Measurements from ENCODE around the gene MAP6D1. TPM values are rescaled to one million over a fixed set of nuclear protein-coding genes. Genes with fewer than 3 reads are reported as not detected.

Gene MAP6D1
- 1.7 and 6.8 TPM in 2 replicates for total RNA-seq (2014; rRNA removed; shearing (Covaris generic))

GRCh38 chr3:183825456-183826161 is at the start of gene MAP6D1:
MAP6D1 (minus strand) TSS chr3:183825577; CDS start chr3:183825547, 30 bp downstream.
- peak; percentile 77 for DNase-seq (ENCODE audit: low read depth)

- no peak for DNase-seq (ENCODE audit: low read depth)
Observed at GRCh38 chr3:183873914-183874313, 48.5 kb upstream of the MAP6D1 start.

- no peak for DNase-seq (ENCODE audit: low read depth)
Observed at GRCh38 chr3:183871541-183871940, 46.2 kb upstream of the MAP6D1 start.

GRCh38 chr3:183870563-183870962 is 45.2 kb upstream of the MAP6D1 start:
- no peak for DNase-seq (ENCODE audit: low read depth)

GRCh38 chr3:183868796-183869195 is 43.4 kb upstream of the MAP6D1 start:
- DNase-seq (ENCODE audit: low read depth) = no peak

GRCh38 chr3:183862610-183863009 is 37.2 kb upstream of the MAP6D1 start:
- no peak for DNase-seq (ENCODE audit: low read depth)

- DNase-seq (ENCODE audit: low read depth) = no peak
Observed at GRCh38 chr3:183857863-183858262, 32.5 kb upstream of the MAP6D1 start.

- no peak for DNase-seq (ENCODE audit: low read depth)
Observed at GRCh38 chr3:183854318-183855035, 29.1 kb upstream of the MAP6D1 start.

- peak; percentile 16 for DNase-seq (ENCODE audit: low read depth)
Observed at GRCh38 chr3:183845608-183846288, 20.4 kb upstream of the MAP6D1 start.

GRCh38 chr3:183845090-183845489 is 19.7 kb upstream of the MAP6D1 start:
- DNase-seq (ENCODE audit: low read depth) = no peak

- peak; percentile 70 for DNase-seq (ENCODE audit: low read depth)
Observed at GRCh38 chr3:183844606-183845005, 19.2 kb upstream of the MAP6D1 start.

- DNase-seq (ENCODE audit: low read depth) = no peak
Observed at GRCh38 chr3:183839751-183840150, 14.4 kb upstream of the MAP6D1 start.

GRCh38 chr3:183837894-183838293 is 12.5 kb upstream of the MAP6D1 start:
- DNase-seq (ENCODE audit: low read depth) = no peak

- no peak for DNase-seq (ENCODE audit: low read depth)
Observed at GRCh38 chr3:183837390-183837789, 12.0 kb upstream of the MAP6D1 start.

- no peak for DNase-seq (ENCODE audit: low read depth)
Observed at GRCh38 chr3:183833516-183833915, 8.1 kb upstream of the MAP6D1 start.

GRCh38 chr3:183830187-183830586 is 4.8 kb upstream of the MAP6D1 start:
- no peak for DNase-seq (ENCODE audit: low read depth)

GRCh38 chr3:183829466-183829865 is 4.1 kb upstream of the MAP6D1 start:
- DNase-seq (ENCODE audit: low read depth) = no peak

GRCh38 chr3:183828538-183828870 is 3.1 kb upstream of the MAP6D1 start:
- DNase-seq (ENCODE audit: low read depth) = no peak

GRCh38 chr3:183827809-183828537 is 2.6 kb upstream of the MAP6D1 start:
- no peak for DNase-seq (ENCODE audit: low read depth)

GRCh38 chr3:183826448-183827250 is 1.3 kb upstream of the MAP6D1 start:
- no peak for DNase-seq (ENCODE audit: low read depth)

- DNase-seq (ENCODE audit: low read depth) = peak; percentile 43
Observed at GRCh38 chr3:183824761-183825455, 469 bp downstream of the MAP6D1 start.

Measured in Daoy (cell line).